Measurements from ENCODE around the gene INTS11. TPM values are rescaled to one million over a fixed set of nuclear protein-coding genes. Genes with fewer than 3 reads are reported as not detected.

Gene INTS11
- total and polyA plus RNA-seq, 2 of the 8 experiments (the other 6 are each of a cell fraction or from before 2014, with no cell fraction given) = 113 to 243 TPM

GRCh38 chr1:1262071-1262470, 62.4 kb downstream of the INTS11 start:
- H4K91ac ChIP-seq (replicated peaks; ENCODE audit: insufficient read length, low read length) = no peak overlapping the region
- DNase-seq (ENCODE audit: low read depth in 1 of 2, low spot score in 2 of 2) (no peak), FAIRE-seq (no peak)
- H3K79me2 ChIP-seq (ENCODE audit: control insufficient read depth in 1 of 2, insufficient read depth in 2 of 2, low read length in 2 of 2) = peaks cover 0 to 10% of the 10 kb centered on the region in 2 experiments; a peak in 2 of 4 replicates
- no peak overlapping the region for H2AFZ ChIP-seq (ENCODE audit: low read length)
- H3K18ac ChIP-seq (ENCODE audit: extremely low read depth, low read length) = no peak overlapping the region
- H3K36me3 ChIP-seq (ENCODE audit: control insufficient read depth in 2 of 4, insufficient read depth in 4 of 4, low read length in 3 of 4) = peaks cover 15 to 33% (median 22%) of the 10 kb centered on the region in 4 experiments
- no peak overlapping the region for H3K27ac ChIP-seq (ENCODE audit: low read depth, low read length)
- H3K4ac ChIP-seq (replicated peaks; ENCODE audit: insufficient read length, low read depth, low read length) = no peak overlapping the region
- CTCF ChIA-PET (ENCODE audit: partially characterized antibody) = interaction anchor here (1.4 to 2.7 kb wide), 4 partner anchors 22 to 199 kb away, joined by 3 to 8 read pairs (median 4); no protein-coding TSS in a partner anchor
- H3K23me2 ChIP-seq (ENCODE audit: low read depth, low read length) = no peaks in the 10 kb centered on the region
- H3K23ac ChIP-seq (ENCODE audit: insufficient read length) = no peak overlapping the region
- no peak overlapping the region for H2BK12ac ChIP-seq (ENCODE audit: low read depth, low read length)
- no peak overlapping the region for H3K56ac ChIP-seq (replicated peaks; ENCODE audit: insufficient read length, low read depth, low read length)
- H3K79me1 ChIP-seq (ENCODE audit: low read depth, low read length) = peaks cover 16% of the 10 kb centered on the region
- H2BK5ac ChIP-seq (ENCODE audit: low read depth, low read length) = no peak overlapping the region
- no peak overlapping the region for H2AK5ac ChIP-seq (ENCODE audit: low read depth, low read length)
- H3K14ac ChIP-seq (ENCODE audit: insufficient read length) = no peak overlapping the region
- no peak overlapping the region for H3K9ac ChIP-seq (replicated peaks in 1 of 4; ENCODE audit: extremely low read depth in 1 of 4, low read depth in 3 of 4, low read length in 3 of 4)
- no peak overlapping the region for H2BK20ac ChIP-seq (ENCODE audit: low read length)
- H3K9me3 ChIP-seq (ENCODE audit: insufficient read depth in 2 of 2, low read depth in 1 of 2, low read length in 1 of 2) = no peaks in the 10 kb centered on the region
- no peak overlapping the region for H3K4me3 ChIP-seq (ENCODE audit: extremely low read depth in 1 of 4, insufficient read depth in 2 of 4, low read depth in 3 of 4, low read length in 4 of 4)
- WGBS, 2 experiments (ENCODE audit: extremely low coverage in 1 of 2, insufficient coverage in 1 of 2, insufficient read length in 1 of 2, insufficient replicate concordance in 2 of 2, low coverage in 1 of 2, low lambda C conversion rate in 2 of 2, missing lambda C conversion rate in 1 of 2) = 89% methylated on average over 14 of the region's 17 CpGs; no CpG with 5 or more reads in 1 of the 2 experiments
- peaks cover 0 to 12% (median 7%) of the 10 kb centered on the region in 4 experiments; a peak in 6 of 7 replicates for H3K4me1 ChIP-seq (replicated peaks in 1 of 4; ENCODE audit: control insufficient read depth in 3 of 4, insufficient read depth in 4 of 4, low read length in 3 of 4)
- no peak overlapping the region for H2BK15ac ChIP-seq (ENCODE audit: low read length)
- no peak overlapping the region for H4K8ac ChIP-seq (ENCODE audit: extremely low read depth, insufficient read depth, low read length)
- POLR2A ChIA-PET (ENCODE audit: partially characterized antibody) = interaction anchor here (1.6 to 3.9 kb wide), 2 partner anchors 9 to 11 kb away, joined by 4 to 16 read pairs; partner anchors contain the start of gene UBE2J2
- H4K5ac ChIP-seq (ENCODE audit: insufficient read length, low read depth, low read length) = no peak overlapping the region
- H2BK120ac ChIP-seq (replicated peaks; ENCODE audit: low read depth, low read length) = no peak overlapping the region
- no peaks in the 10 kb centered on the region for H3K27me3 ChIP-seq (replicated peaks in 1 of 4; ENCODE audit: control insufficient read depth in 3 of 4, extremely low read depth in 1 of 4, insufficient read depth in 3 of 4, low read length in 3 of 4)
- H4K20me1 ChIP-seq (replicated peaks in 1 of 2; ENCODE audit: control insufficient read depth in 1 of 2, insufficient read depth in 2 of 2, low read length in 2 of 2) = peaks cover 13 to 32% of the 10 kb centered on the region in 2 experiments
- no peak for TF ChIP-seq RAD21 (IDR thresholded peaks at IDR 0.05 in 1 of 2, conservative IDR thresholded peaks at IDR 0.05 in 1 of 2; ENCODE audit: low read depth in 2 of 2, low read length in 2 of 2)
- no peak for TF ChIP-seq CEBPB (IDR thresholded peaks at IDR 0.05; ENCODE audit: low read depth, low read length)
- no peak for TF ChIP-seq SUZ12 (IDR thresholded peaks at IDR 0.05; ENCODE audit: low read length)
- no peak for TF ChIP-seq SIRT6 (IDR thresholded peaks at IDR 0.05; ENCODE audit: low read length)
- TF ChIP-seq CREB1 (IDR thresholded peaks at IDR 0.05) = no peak
- TF ChIP-seq, protein P1, sequence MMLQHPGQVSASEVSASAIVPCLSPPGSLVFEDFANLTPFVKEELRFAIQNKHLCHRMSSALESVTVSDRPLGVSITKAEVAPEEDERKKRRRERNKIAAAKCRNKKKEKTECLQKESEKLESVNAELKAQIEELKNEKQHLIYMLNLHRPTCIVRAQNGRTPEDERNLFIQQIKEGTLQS (IDR thresholded peaks at IDR 0.05; ENCODE audit: insufficient read depth, low read depth, low read length) = no peak
- no peak for TF ChIP-seq RXRA (IDR thresholded peaks at IDR 0.05; ENCODE audit: insufficient read depth, low read depth, low read length)
- no peak for TF ChIP-seq ASH2L (IDR thresholded peaks at IDR 0.05; ENCODE audit: low read length)
- TF ChIP-seq MAX (IDR thresholded peaks at IDR 0.05) = no peak
- TF ChIP-seq SRF (IDR thresholded peaks at IDR 0.05; ENCODE audit: low read depth, low read length) = no peak
- H3K4me2 ChIP-seq (ENCODE audit: insufficient read depth in 1 of 2, low read depth in 2 of 2, low read length in 2 of 2) = no peak overlapping the region

Measured in H1 (cell line).